Kidney (tissue), 14 donors: ENCODE results near the gene ERMN. TPM values are rescaled to one million over a fixed set of nuclear protein-coding genes. Genes with fewer than 3 reads are reported as not detected.

Source experiments
- DNase-seq, 5 donors: peaks; one replicate each; pipeline ENCODE4 v3.0.0-alpha.2; 2013 to 2020
- FAIRE-seq: peaks from 2 replicates; lab custom pipeline; 2012; peaks lifted over from hg19 to GRCh38; lab: Jason Lieb, UNC
- H3K27ac ChIP-seq, 2 donors: one replicate each; pipeline ENCODE4 v1.7.0; 2013; ENCODE audit warnings: low read depth in 2 of 2, low read length in 2 of 2, inconsistent platforms in 1 of 2
- H3K27me3 ChIP-seq: one replicate; pipeline ENCODE4 v1.7.1; 2013; ENCODE audit warnings: low read length, inconsistent platforms; ENCODE audit not compliant: control insufficient read depth, insufficient read depth
- H3K36me3 ChIP-seq, 3 donors: one replicate each; pipeline versions ENCODE4 v1.7.0 to v1.7.1; 2013; ENCODE audit warnings: low read length in 3 of 3, control low read depth in 1 of 3, inconsistent platforms in 1 of 3; ENCODE audit not compliant: insufficient read depth in 3 of 3, control insufficient read depth in 2 of 3
- H3K4me1 ChIP-seq, 3 donors: one replicate each; pipeline versions ENCODE4 v1.7.0 to v1.7.1; 2013; ENCODE audit warnings: low read length in 3 of 3, inconsistent platforms in 1 of 3, low read depth in 1 of 3; ENCODE audit not compliant: control insufficient read depth in 2 of 3, insufficient read depth in 2 of 3
- H3K4me3 ChIP-seq, 3 donors: one replicate each; pipeline versions ENCODE4 v1.7.0 to v1.8.1; 2013; ENCODE audit warnings: low read length in 3 of 3, control low read depth in 1 of 3, inconsistent platforms in 1 of 3
- H3K9ac ChIP-seq, 3 donors: one replicate each; pipeline versions ENCODE4 v1.7.0 to v1.7.1; 2013; ENCODE audit warnings: low read length in 3 of 3, control low read depth in 1 of 3, inconsistent platforms in 1 of 3
- H3K9me3 ChIP-seq, 3 donors: one replicate each; pipeline versions ENCODE4 v1.7.0 to v1.7.1; 2013; ENCODE audit warnings: low read length in 3 of 3, control low read depth in 1 of 3, inconsistent platforms in 1 of 3; ENCODE audit not compliant: control insufficient read depth in 2 of 3, insufficient read depth in 1 of 3
- intact Hi-C: fragments of 100-400 bp; cut with DNase I; formaldehyde crosslinking; loops from one replicate; pipeline ENCODE4 v1.11.1; 2022
- polyA plus RNA-seq: library from polyadenylated mRNA; stranded (reverse); fragments of 350-450 nt; fragmentation: Illumina TruSeq; extraction: RNeasy Lipid Tissue Mini Kit (QIAGEN cat#74804); gene quantifications from one replicate; pipeline ENCODE4 v1.2.3, GENCODE V29; 2014; ENCODE audit warnings: low read depth, low replicate concordance; ENCODE audit not compliant: insufficient read depth
- total RNA-seq: library from RNA; stranded (reverse); fragmentation: NEBNext Ultra II Directional; extraction: Animal tissue kit (Norgen Biotek cat#: 25700); gene quantifications from one replicate; pipeline ENCODE4 v1.2.1, GENCODE V29; 2021
- TF ChIP-seq, protein P1 (sequence below): IDR thresholded peaks from 3 replicates; pipeline ENCODE4 v1.5.1; 2012; ENCODE audit warnings: mild to moderate bottlenecking, moderate library complexity, borderline replicate concordance; ENCODE audit not compliant: insufficient read depth; ENCODE audit errors: extremely low read depth
- donor health status: control.
- donor health status: control.
- donor health status: control.
- donor health status: control.
- donor health status: control.
- donor health status: DM: yes; HTN: yes; CAD: no.
- donor health status: Normal renal cell carcinoma (clear cell type).

Gene ERMN
- total and polyA plus RNA-seq, 2 donors from 2014 or later, result 0.11 to 1.6 TPM

- intact Hi-C loops, result no loop called here
- H3K9me3 ChIP-seq, result no peaks in the 10 kb centered on the region
- no peak overlapping the region for H3K27ac ChIP-seq
- TF ChIP-seq, protein P1, sequence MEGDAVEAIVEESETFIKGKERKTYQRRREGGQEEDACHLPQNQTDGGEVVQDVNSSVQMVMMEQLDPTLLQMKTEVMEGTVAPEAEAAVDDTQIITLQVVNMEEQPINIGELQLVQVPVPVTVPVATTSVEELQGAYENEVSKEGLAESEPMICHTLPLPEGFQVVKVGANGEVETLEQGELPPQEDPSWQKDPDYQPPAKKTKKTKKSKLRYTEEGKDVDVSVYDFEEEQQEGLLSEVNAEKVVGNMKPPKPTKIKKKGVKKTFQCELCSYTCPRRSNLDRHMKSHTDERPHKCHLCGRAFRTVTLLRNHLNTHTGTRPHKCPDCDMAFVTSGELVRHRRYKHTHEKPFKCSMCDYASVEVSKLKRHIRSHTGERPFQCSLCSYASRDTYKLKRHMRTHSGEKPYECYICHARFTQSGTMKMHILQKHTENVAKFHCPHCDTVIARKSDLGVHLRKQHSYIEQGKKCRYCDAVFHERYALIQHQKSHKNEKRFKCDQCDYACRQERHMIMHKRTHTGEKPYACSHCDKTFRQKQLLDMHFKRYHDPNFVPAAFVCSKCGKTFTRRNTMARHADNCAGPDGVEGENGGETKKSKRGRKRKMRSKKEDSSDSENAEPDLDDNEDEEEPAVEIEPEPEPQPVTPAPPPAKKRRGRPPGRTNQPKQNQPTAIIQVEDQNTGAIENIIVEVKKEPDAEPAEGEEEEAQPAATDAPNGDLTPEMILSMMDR, result no peak
- H3K9ac ChIP-seq, result no peak overlapping the region
- no peak for DNase-seq
- no peak overlapping the region for H3K4me3 ChIP-seq
- no peak for FAIRE-seq
- no peaks in the 10 kb centered on the region for H3K27me3 ChIP-seq
- no peaks in the 10 kb centered on the region for H3K4me1 ChIP-seq
- no peaks in the 10 kb centered on the region for H3K36me3 ChIP-seq
Observed at GRCh38 chr2:157364257-157364974, 38.8 kb upstream of the ERMN start.

GRCh38 chr2:157363612-157364101 lies 38.0 kb upstream of the ERMN start:
- H3K9me3 ChIP-seq, result no peaks in the 10 kb centered on the region
- TF ChIP-seq, protein P1, result no peak
- H3K27ac ChIP-seq, result no peak overlapping the region
- no peaks in the 10 kb centered on the region for H3K4me1 ChIP-seq
- intact Hi-C loops, result no loop called here
- no peak for DNase-seq
- FAIRE-seq, result no peak
- H3K27me3 ChIP-seq, result no peaks in the 10 kb centered on the region
- no peak overlapping the region for H3K4me3 ChIP-seq
- no peaks in the 10 kb centered on the region for H3K36me3 ChIP-seq
- H3K9ac ChIP-seq, result no peak overlapping the region

DNA sequence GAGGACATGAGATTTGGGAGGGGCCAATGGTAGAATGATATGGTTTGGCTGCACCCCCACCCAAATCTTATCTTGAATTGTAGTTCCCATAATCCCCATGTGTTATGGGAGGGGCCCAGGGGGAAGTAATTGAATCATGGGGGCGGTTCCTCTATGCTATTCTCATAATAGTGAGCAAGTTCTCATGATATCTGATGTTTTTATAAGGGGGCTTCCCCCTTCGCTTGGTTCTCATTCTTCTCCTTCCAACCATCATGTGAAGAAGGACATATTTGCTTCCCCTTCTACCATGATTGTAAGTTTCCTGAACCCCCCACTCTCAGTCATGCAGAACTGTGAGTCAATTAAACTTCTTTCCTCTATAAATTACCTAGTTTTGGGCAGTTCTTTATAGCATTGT lies 37.0 kb upstream of the ERMN start:
- H3K9ac ChIP-seq, result no peak overlapping the region
- FAIRE-seq, result no peak
- intact Hi-C loops, result no loop called here

More for the DNA sequence above, 37.0 kb upstream of the ERMN start:
- Histone ChIP-seq H3K4me3 (no peak overlapping the region), H3K36me3 (no peaks in the 10 kb centered on the region), H3K9me3 (no peaks in the 10 kb centered on the region), H3K27me3 (no peaks in the 10 kb centered on the region), H3K4me1 (no peaks in the 10 kb centered on the region), H3K27ac (no peak overlapping the region)
- TF ChIP-seq, protein P1, result no peak
- no peak for DNase-seq
